Activated T-helper 2 cell treated with anti-CD3 and anti-CD28 coated beads, Interferon-gamma antibody, Interleukin-2, Interleukin-4, amounts not matched to agents 10 μg/mL and 5 μg/mL and 100 μg/mL, durations not matched to agents 14 hours and 24 hours and 36 hours (primary cell): ENCODE data around the gene BRI3BP. TPM values are rescaled to one million over a fixed set of nuclear protein-coding genes. Genes with fewer than 3 reads are reported as not detected.
"Not testable (repeated sequence)": the region's sequence is repeated elsewhere in the genome, so short reads cannot be mapped to it uniquely, and the experiment has no call there.

Experiments
- DNase-seq: peaks from one replicate; pipeline ENCODE4 v3.0.0; 2021; ENCODE audit warnings: low spot score
- H3K27ac Mint-ChIP-seq: one replicate; pipeline ENCODE4 v1.8.0; 2021; ENCODE audit warnings: mixed read lengths
- H3K27me3 Mint-ChIP-seq: one replicate; pipeline ENCODE4 v1.8.0; 2021; ENCODE audit warnings: low read depth, mixed read lengths
- H3K36me3 Mint-ChIP-seq: one replicate; pipeline ENCODE4 v1.8.0; 2021; ENCODE audit warnings: low read depth, mixed read lengths
- H3K4me1 Mint-ChIP-seq: one replicate; pipeline ENCODE4 v1.8.0; 2021; ENCODE audit warnings: low read depth, mixed read lengths
- H3K4me3 Mint-ChIP-seq: one replicate; pipeline ENCODE4 v1.8.0; 2021; ENCODE audit warnings: low read depth, mild to moderate bottlenecking, moderate library complexity, mixed read lengths
- H3K9me3 Mint-ChIP-seq: one replicate; pipeline ENCODE4 v1.8.0; 2021; ENCODE audit warnings: mixed read lengths
- intact Hi-C: fragments of 100-400 bp; cut with micrococcal nuclease; formaldehyde crosslinking; loops from one replicate; pipeline ENCODE4 v1.15.1; 2023
- total RNA-seq: library from RNA; stranded (reverse); gene quantifications from 2 replicates; pipeline ENCODE4 v1.2.3, GENCODE V29; 2022

BRI3BP gene
- total RNA-seq, 1 donor from 2014 or later: 38.3 TPM

DNA sequence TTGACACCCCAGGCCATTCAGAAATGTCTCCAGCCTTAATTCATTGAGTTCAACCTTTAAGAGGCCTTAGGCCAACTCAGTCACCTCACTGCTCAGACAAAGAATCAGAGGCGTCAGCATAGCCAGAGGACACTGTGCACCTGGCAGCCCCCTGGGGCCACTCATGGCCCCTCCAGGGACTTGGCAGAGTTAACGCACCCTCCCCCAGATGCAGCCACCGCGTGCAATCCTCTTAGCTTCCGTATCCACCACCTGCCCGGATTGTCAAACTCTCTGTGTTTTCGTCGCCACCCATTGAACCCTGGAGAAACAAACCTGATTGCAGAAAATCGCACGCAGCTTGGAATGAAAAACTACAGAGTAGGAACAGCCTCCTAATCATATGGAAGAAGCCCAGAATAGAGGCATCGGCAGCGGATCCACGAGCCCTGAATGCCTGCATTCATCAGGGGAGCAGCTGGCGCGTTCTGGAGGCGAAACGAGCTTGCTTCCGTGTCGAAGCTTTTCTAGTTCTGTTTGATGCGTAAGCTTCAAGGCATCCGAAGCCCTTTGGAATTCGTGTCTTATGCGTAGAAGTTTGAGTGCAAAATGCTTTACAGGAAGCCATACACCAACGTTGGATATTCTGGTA is 22.4 kb downstream of the BRI3BP start:
- intact Hi-C loops: no loop called here
- peaks cover 46% of the 10 kb centered on the region for H3K36me3 Mint-ChIP-seq
- DNase-seq: no peak
- H3K4me3 Mint-ChIP-seq: no peak overlapping the region
- H3K4me1 Mint-ChIP-seq: no peaks in the 10 kb centered on the region
- no peak overlapping the region for H3K27ac Mint-ChIP-seq
- no peaks in the 10 kb centered on the region for H3K27me3 Mint-ChIP-seq
- H3K9me3 Mint-ChIP-seq: no peaks in the 10 kb centered on the region

DNA sequence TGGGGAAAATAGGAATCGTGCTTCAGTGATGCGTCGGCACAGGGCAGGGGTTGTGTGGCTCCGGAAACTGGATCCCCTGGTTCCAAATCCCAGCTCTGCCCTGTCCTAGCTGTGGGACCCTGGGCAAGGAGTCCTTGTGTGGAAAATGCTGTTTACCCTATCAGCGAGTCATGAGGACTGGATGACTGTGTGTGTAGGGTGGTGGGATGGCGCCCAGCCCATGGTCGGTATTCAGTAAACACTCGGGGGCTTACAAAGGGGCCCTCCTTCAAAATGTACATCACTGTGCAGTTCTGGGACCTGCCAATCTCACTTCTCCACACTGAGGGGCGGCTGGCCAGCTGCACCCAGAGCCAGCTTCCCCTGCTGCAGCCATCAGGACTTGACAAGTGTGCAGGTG is 24.4 kb downstream of the BRI3BP start:
- DNase-seq: no peak
- Mint-ChIP-seq H3K27ac (no peak overlapping the region), H3K9me3 (no peaks in the 10 kb centered on the region)

DNA sequence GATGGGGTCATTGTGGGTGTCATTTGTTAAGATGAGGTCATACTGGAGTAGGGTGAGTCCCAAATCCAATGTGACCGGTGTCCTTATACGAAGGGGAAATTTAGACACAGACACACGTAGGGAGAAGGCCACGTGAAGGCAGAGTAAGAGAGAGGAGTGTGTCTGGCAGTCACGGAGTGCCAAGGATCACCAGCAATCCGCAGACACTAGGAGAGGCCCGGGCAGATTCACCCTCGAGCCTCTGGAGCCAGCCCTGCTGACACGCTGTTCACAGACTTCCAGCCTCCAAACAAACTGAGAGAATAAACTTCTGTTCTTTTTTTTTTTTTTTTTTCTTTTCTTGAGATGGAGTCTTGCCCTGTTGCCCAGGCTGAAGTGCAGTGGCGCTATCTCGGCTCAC is 24.9 kb downstream of the BRI3BP start:
- no peak overlapping the region for H3K27ac Mint-ChIP-seq
- peaks cover 58% of the 10 kb centered on the region for H3K36me3 Mint-ChIP-seq
- no peak overlapping the region for H3K4me3 Mint-ChIP-seq
- intact Hi-C loops: no loop called here
- DNase-seq: no peak
- H3K27me3 Mint-ChIP-seq: no peaks in the 10 kb centered on the region
- H3K4me1 Mint-ChIP-seq: no peaks in the 10 kb centered on the region
- H3K9me3 Mint-ChIP-seq: no peaks in the 10 kb centered on the region

More for the DNA sequence above, 24.4 kb downstream of the BRI3BP start:
- Mint-ChIP-seq H3K4me1 (no peaks in the 10 kb centered on the region), H3K4me3 (no peak overlapping the region), H3K36me3 (peaks cover 58% of the 10 kb centered on the region), H3K27me3 (no peaks in the 10 kb centered on the region)
- intact Hi-C loops: no loop called here

DNA sequence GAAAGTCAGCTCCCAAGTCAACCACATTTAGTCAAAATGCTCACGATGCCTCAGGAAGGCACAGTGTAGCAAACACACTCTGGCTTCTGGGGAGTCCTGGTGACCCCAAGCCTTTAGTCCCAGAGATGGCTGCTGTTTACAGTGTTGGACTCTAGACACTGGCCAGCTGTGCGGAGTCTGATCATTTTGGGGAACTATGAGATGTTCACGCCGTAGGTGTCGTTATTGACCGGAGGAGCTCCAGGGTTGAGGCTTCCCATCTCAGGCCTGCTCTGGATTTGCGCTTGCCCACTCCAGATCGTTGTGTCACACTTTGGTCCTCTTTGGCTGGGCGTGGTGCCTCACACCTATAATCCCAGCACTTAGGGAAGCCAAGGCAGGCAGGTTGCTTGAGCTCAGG is 27.7 kb downstream of the BRI3BP start:
- H3K36me3 Mint-ChIP-seq: peaks cover 57% of the 10 kb centered on the region

DNA sequence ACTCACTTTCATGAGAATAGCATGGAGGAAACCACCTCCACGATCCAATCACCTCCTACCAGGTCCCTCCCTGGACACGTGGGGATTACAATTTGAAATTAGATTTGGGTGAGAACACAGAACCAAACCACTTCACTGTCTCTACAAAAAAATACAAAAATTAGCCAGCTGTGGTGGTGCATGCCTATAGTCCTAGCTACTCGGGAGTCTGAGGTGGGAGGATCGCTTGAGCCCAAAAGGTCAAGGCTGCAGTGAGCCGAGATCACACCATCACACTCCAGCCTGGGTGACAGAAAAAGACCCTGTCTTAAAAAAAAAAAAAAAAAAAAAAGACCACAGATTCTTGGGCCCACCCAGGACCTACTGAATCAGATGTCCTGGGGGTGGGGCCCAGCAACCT is 28.3 kb downstream of the BRI3BP start:
- Mint-ChIP-seq H3K36me3 (peaks cover 61% of the 10 kb centered on the region), H3K4me1 (peaks cover 1% of the 10 kb centered on the region), H3K27me3 (no peaks in the 10 kb centered on the region), H3K4me3 (no peak overlapping the region), H3K9me3 (no peaks in the 10 kb centered on the region), H3K27ac (no peak overlapping the region)
- intact Hi-C loops: no loop called here
- DNase-seq: no peak

More for the DNA sequence above, 27.7 kb downstream of the BRI3BP start:
- H3K27me3 Mint-ChIP-seq: no peaks in the 10 kb centered on the region
- intact Hi-C loops: no loop called here
- H3K27ac Mint-ChIP-seq: no peak overlapping the region
- peaks cover 1% of the 10 kb centered on the region for H3K4me1 Mint-ChIP-seq
- no peaks in the 10 kb centered on the region for H3K9me3 Mint-ChIP-seq
- no peak for DNase-seq
- H3K4me3 Mint-ChIP-seq: no peak overlapping the region

DNA sequence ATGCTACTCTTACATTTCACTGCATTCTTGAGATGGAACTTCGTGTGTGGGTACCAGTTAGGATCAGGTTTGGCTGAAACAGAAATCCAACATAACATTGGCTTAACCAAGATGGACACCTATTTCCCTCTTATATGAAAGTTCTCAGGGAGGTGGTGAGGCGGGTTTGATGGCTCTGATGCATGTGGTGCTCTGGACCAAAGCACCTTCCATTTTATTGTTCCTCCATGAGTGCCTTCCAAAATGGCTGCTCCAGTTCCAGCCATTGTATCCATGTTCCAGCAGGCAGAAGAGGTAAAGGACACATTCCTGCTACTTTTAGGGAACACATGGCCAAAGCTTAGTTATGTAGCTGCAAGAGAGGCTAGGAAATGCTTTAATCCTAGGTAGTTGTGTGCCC is 29.6 kb downstream of the BRI3BP start:
- intact Hi-C loops: no loop called here
- no peak overlapping the region for H3K4me3 Mint-ChIP-seq
- H3K27ac Mint-ChIP-seq: no peak overlapping the region
- no peak for DNase-seq
- peaks cover 65% of the 10 kb centered on the region for H3K36me3 Mint-ChIP-seq
- peaks cover 1% of the 10 kb centered on the region for H3K4me1 Mint-ChIP-seq
- H3K27me3 Mint-ChIP-seq: no peaks in the 10 kb centered on the region
- no peaks in the 10 kb centered on the region for H3K9me3 Mint-ChIP-seq

DNA sequence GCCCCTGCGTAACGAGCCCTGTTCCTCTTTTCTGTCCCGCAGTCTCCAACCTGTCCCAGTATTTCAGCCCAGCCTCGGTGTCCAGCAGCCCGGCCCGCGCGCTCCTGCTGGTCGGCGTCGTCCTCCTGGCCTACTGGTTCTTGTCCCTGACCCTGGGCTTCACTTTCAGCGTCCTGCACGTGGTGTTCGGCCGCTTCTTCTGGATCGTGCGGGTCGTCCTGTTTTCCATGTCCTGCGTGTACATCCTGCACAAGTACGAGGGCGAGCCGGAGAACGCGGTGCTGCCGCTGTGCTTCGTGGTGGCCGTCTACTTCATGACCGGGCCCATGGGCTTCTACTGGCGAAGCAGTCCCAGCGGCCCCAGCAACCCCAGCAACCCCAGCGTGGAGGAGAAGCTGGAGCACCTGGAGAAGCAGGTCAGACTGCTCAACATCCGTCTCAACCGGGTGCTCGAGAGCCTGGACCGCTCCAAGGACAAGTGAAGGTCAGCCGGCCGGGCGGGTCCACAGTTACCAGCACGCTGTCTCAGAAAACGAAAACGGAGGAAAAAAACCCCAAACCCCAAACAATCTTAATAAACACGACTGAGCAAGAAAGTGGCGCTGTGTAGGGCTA is 31.6 kb downstream of the BRI3BP start:
- intact Hi-C loops: no loop called here
- Mint-ChIP-seq H3K27me3 (no peaks in the 10 kb centered on the region), H3K27ac (no peak overlapping the region), H3K36me3 (peaks cover 62% of the 10 kb centered on the region), H3K9me3 (no peaks in the 10 kb centered on the region), H3K4me3 (no peak overlapping the region), H3K4me1 (peaks cover 1% of the 10 kb centered on the region)
- DNase-seq: no peak

DNA sequence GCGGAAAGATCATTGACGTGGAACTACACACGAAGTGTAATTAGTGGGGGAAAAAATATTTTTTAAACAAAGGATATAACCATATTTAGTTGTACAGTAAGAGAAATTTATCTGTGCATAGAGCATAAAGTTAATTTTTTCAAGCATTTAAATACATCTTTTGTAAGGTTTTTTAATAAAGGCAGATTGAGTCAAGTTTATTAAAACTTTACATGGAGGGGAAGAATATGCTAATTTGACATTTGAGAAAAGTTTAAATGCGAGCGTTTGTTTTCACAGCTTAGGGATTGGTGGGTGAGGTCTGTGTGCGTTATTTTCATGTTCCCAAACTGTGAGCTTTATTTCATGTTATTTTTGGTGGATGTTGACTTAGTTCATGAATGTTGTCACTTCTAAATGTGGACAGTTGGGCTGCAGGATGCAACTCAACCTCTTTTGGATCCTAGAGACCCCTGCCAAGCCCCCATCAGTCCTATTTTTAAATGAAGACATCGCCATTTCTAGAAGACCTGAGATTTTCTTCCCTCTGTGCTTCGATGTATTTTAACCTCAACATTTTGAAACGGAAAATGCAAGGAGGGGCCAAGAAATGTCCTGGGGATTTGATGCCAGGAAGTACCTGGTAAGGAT is 32.3 kb downstream of the BRI3BP start:
- Mint-ChIP-seq H3K27ac (no peak overlapping the region), H3K9me3 (no peaks in the 10 kb centered on the region), H3K27me3 (no peaks in the 10 kb centered on the region), H3K4me3 (no peak overlapping the region), H3K4me1 (peaks cover 1% of the 10 kb centered on the region), H3K36me3 (peaks cover 58% of the 10 kb centered on the region)
- DNase-seq: no peak
- intact Hi-C loops: no loop called here

DNA sequence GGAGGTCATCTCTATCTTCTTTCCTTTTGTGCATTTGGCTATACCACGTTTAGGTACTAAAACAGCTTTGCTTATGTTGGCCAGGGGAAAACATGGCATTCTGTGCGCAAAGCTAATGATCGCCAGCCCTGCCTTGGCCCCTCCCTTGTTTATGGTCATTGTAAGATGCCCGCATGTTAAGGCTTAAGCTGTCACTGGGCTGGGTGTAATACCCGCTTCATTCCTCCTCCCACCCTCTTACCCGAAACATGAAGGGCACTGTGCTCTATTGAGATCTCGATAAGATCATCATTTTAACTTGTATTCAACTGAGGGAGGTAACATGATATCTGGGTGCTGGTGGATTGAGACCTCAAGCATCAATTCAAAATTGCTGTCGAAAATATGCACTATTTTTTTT is 34.7 kb downstream of the BRI3BP start:
- H3K27me3 Mint-ChIP-seq: no peaks in the 10 kb centered on the region

DNA sequence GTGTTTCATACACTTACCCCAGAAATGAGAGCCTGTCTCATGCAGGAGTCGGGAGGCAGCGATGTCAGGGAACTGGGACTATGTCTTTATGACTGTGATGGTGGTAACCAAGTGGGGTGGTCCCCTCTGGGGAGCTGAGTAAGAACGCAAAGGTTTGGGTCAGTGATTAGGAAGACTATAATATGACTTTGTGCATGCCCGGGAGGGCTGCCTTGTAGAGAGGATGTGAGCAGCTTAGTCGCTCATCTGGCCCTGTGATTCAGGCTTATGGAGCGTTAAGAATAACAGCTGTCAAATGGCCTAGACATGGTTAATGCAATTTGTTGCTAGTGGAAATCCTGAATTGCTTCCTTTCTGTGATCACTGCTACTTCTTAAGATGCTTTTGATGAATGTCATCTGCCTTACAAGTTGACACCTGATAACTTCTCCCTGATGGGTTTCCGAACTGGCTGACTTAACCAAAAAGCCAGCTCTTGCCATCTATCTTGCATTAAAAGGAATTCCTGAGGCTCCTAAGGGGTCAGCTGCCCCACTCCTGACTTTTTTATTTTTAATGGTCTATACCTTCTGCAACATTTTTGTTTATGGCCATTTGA is 36.4 kb downstream of the BRI3BP start:
- DNase-seq: no peak
- no peaks in the 10 kb centered on the region for H3K4me1 Mint-ChIP-seq
- no peak overlapping the region for H3K4me3 Mint-ChIP-seq
- peaks cover 41% of the 10 kb centered on the region for H3K36me3 Mint-ChIP-seq
- H3K9me3 Mint-ChIP-seq: peaks cover 1% of the 10 kb centered on the region
- intact Hi-C loops: no loop called here
- no peaks in the 10 kb centered on the region for H3K27me3 Mint-ChIP-seq
- no peak overlapping the region for H3K27ac Mint-ChIP-seq

More for the DNA sequence above, 34.7 kb downstream of the BRI3BP start:
- peaks cover 42% of the 10 kb centered on the region for H3K36me3 Mint-ChIP-seq
- intact Hi-C loops: no loop called here
- H3K27ac Mint-ChIP-seq: no peak overlapping the region
- H3K9me3 Mint-ChIP-seq: no peaks in the 10 kb centered on the region
- peaks cover 1% of the 10 kb centered on the region for H3K4me1 Mint-ChIP-seq
- no peak overlapping the region for H3K4me3 Mint-ChIP-seq
- DNase-seq: no peak

DNA sequence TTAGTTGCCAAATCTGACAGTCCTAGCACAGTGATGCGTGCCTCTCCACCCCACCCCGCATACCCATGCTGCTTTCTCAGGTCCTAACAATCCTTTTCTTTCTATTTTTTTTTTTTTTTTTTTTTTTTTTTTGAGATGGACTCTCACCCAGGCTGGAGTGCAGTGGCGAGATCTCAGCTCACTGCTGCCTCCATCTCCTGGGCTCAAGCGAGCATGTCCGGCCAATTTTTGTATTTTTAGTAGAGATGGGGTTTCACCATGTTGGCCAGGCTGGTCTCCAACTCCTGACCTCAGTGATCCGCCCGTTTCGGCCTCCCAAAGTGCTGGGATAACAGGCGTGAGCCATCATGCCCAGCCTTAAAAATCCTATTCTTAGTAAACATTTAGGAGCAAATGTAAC is 38.0 kb downstream of the BRI3BP start:
- DNase-seq, intact Hi-C loops, H3K9me3 Mint-ChIP-seq, H3K4me1 Mint-ChIP-seq, H3K4me3 Mint-ChIP-seq, H3K27ac Mint-ChIP-seq, H3K27me3 Mint-ChIP-seq: not testable (repeated sequence)
- H3K36me3 Mint-ChIP-seq: peaks cover 30% of the 10 kb centered on the region

DNA sequence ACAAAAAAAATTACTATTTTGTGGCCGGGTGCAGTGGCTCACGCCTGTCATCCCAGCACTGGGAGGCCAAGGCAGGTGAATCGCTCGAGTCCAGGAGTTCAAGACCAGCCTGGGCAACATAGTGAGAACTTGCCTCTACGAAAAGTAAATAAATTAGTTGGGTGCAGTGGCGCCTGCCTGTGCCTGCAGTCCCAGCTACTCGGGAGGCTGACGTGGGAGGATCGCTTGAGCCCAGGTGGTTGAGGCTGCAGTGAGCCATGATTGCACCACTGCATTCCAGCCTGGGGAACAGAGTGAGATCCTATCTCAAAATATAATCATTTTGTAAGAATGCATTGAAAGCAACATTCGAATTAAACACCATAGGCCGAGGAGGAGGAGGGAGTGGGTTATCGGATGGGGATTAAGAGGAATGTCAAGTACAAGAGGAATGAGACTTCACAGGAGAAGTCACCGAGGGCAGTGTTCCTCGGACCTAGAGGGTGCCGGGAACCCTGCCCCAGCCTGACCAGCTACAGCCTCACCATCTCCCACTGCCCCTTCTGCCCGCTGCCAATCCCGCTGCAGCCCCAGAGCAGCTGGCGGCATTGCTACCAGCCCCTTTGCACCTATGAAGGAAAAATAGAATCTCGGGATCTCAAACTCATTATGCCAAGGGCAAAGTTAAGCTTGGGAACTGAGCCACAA is 39.2 kb downstream of the BRI3BP start:
- H3K27me3 Mint-ChIP-seq: no peaks in the 10 kb centered on the region
- no peak overlapping the region for H3K4me3 Mint-ChIP-seq
- H3K4me1 Mint-ChIP-seq: no peaks in the 10 kb centered on the region
- H3K27ac Mint-ChIP-seq: no peak overlapping the region
- H3K36me3 Mint-ChIP-seq: peaks cover 26% of the 10 kb centered on the region
- H3K9me3 Mint-ChIP-seq: peaks cover 5% of the 10 kb centered on the region
- no peak for DNase-seq
- intact Hi-C loops: no loop called here

DNA sequence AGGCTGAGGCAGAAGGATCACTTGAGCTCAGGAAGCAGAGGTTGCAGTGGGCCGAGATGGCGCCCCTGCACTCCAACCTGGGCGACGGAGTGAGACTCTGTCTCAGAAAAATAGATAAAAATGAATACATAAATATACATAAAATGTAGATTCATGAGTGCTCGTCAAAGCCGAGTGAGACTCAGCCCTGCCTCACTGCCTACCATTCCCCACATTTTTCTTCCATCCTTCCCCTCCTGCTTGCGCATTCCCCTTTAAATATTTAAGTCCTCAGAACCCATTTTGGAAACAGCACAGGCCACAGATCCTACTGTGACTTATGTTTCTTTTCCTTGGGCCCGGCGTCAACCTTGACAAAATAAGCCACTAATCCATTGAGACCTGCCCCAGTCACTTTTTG is 39.8 kb downstream of the BRI3BP start:
- Mint-ChIP-seq H3K27ac (no peak overlapping the region), H3K36me3 (peaks cover 22% of the 10 kb centered on the region), H3K4me1 (no peaks in the 10 kb centered on the region), H3K27me3 (no peaks in the 10 kb centered on the region), H3K4me3 (no peak overlapping the region), H3K9me3 (peaks cover 5% of the 10 kb centered on the region)
- intact Hi-C loops: no loop called here
- DNase-seq: no peak
